ENCODE data around the gene FBXL2. TPM values are rescaled to one million over a fixed set of nuclear protein-coding genes. Genes with fewer than 3 reads are reported as not detected.

Gene FBXL2
- total and polyA plus RNA-seq, 2 of the 8 experiments (the other 6 are each of a cell fraction or from before 2014, with no cell fraction given) = 3.1 to 5.4 TPM

DNA sequence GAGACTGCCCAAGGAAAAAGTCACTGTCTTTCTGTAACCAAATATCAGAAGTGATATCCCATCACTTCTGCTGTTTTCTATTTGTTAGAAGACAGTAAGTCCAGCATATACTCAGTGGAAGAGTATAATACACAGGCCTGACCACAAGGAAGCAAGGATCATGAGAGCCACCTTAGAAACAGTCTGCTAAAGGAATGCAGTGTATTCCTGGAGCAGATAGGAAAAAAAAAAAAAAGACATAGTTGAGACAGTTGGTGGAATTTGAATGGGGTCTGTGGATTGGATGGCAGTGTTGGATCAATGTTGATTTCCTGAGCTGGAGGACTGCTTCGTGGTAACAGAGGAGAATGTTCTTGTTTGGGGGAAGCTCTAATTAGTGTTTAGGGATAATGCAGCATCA, 26.5 kb upstream of the FBXL2 start:
- H2BK15ac ChIP-seq (ENCODE audit: low read length) = no peak overlapping the region
- DNase-seq (ENCODE audit: low read depth in 1 of 2, low spot score in 2 of 2) (no peak), FAIRE-seq (no peak)
- WGBS, 2 experiments (ENCODE audit: extremely low coverage in 1 of 2, insufficient coverage in 1 of 2, insufficient read length in 1 of 2, insufficient replicate concordance in 2 of 2, low coverage in 1 of 2, low lambda C conversion rate in 2 of 2, missing lambda C conversion rate in 1 of 2) = 75% methylated on average over 1 of the region's 1 CpG; no CpG with 5 or more reads in 1 of the 2 experiments
- H2AFZ ChIP-seq (ENCODE audit: low read length) = 0 out of 2 replicates have a peak overlapping the region, but pooled peaks have one; percentile 30
- no peak overlapping the region for H3K23ac ChIP-seq (ENCODE audit: insufficient read length)
- no peak overlapping the region for H3K56ac ChIP-seq (replicated peaks; ENCODE audit: insufficient read length, low read depth, low read length)
- H3K27me3 ChIP-seq (replicated peaks in 1 of 4; ENCODE audit: control insufficient read depth in 3 of 4, extremely low read depth in 1 of 4, insufficient read depth in 3 of 4, low read length in 3 of 4) = no peaks in the 10 kb centered on the region
- H3K18ac ChIP-seq (ENCODE audit: extremely low read depth, low read length) = no peak overlapping the region
- no peak overlapping the region for H3K4ac ChIP-seq (replicated peaks; ENCODE audit: insufficient read length, low read depth, low read length)
- no peak overlapping the region for H4K5ac ChIP-seq (ENCODE audit: insufficient read length, low read depth, low read length)
- no peak overlapping the region for H4K8ac ChIP-seq (ENCODE audit: extremely low read depth, insufficient read depth, low read length)
- no peaks in the 10 kb centered on the region; the same call in 1 of the 2 replicates for H3K23me2 ChIP-seq (ENCODE audit: low read depth, low read length)
- no peaks in the 10 kb centered on the region for H3K9me3 ChIP-seq (ENCODE audit: insufficient read depth in 2 of 2, low read depth in 1 of 2, low read length in 1 of 2)
- H3K4me1 ChIP-seq (replicated peaks in 1 of 4; ENCODE audit: control insufficient read depth in 3 of 4, insufficient read depth in 4 of 4, low read length in 3 of 4) = no peaks in the 10 kb centered on the region
- H2AK5ac ChIP-seq (ENCODE audit: low read depth, low read length) = no peak overlapping the region
- no peak overlapping the region for H3K27ac ChIP-seq (ENCODE audit: low read depth, low read length)
- no peaks in the 10 kb centered on the region for H3K79me2 ChIP-seq (ENCODE audit: control insufficient read depth in 1 of 2, insufficient read depth in 2 of 2, low read length in 2 of 2)
- H3K36me3 ChIP-seq (ENCODE audit: control insufficient read depth in 2 of 4, insufficient read depth in 4 of 4, low read length in 3 of 4) = no peaks in the 10 kb centered on the region
- no peak overlapping the region for H3K4me2 ChIP-seq (ENCODE audit: insufficient read depth in 1 of 2, low read depth in 2 of 2, low read length in 2 of 2)
- no peaks in the 10 kb centered on the region for H4K20me1 ChIP-seq (replicated peaks in 1 of 2; ENCODE audit: control insufficient read depth in 1 of 2, insufficient read depth in 2 of 2, low read length in 2 of 2)
- no peak overlapping the region for H2BK20ac ChIP-seq (ENCODE audit: low read length)
- CTCF ChIA-PET (ENCODE audit: partially characterized antibody) = interaction anchor here (0.6 to 1.8 kb wide), 4 partner anchors 14 to 230 kb away, joined by 3 to 5 read pairs (median 4); no protein-coding TSS in a partner anchor
- H3K79me1 ChIP-seq (ENCODE audit: low read depth, low read length) = no peaks in the 10 kb centered on the region
- H3K14ac ChIP-seq (ENCODE audit: insufficient read length) = no peak overlapping the region
- no peak overlapping the region for H3K4me3 ChIP-seq (ENCODE audit: extremely low read depth in 1 of 4, insufficient read depth in 2 of 4, low read depth in 3 of 4, low read length in 4 of 4)
- POLR2A ChIA-PET (ENCODE audit: partially characterized antibody) = no interaction called here
- H4K91ac ChIP-seq (replicated peaks; ENCODE audit: insufficient read length, low read length) = no peak overlapping the region
- no peak overlapping the region for H2BK120ac ChIP-seq (replicated peaks; ENCODE audit: low read depth, low read length)
- no peak overlapping the region for H2BK12ac ChIP-seq (ENCODE audit: low read depth, low read length)
- H3K9ac ChIP-seq (replicated peaks in 1 of 4; ENCODE audit: extremely low read depth in 1 of 4, low read depth in 3 of 4, low read length in 3 of 4) = no peak overlapping the region
- H2BK5ac ChIP-seq (ENCODE audit: low read depth, low read length) = no peak overlapping the region
- no peak for TF ChIP-seq KDM4A (IDR thresholded peaks at IDR 0.05; ENCODE audit: low read depth, low read length, severe bottlenecking)
- no peak for TF ChIP-seq BRCA1 (IDR thresholded peaks at IDR 0.05; ENCODE audit: low read depth, low read length)
- TF ChIP-seq YY1 (IDR thresholded peaks at IDR 0.05; ENCODE audit: low read depth, low read length) = no peak
- TF ChIP-seq, protein P1, sequence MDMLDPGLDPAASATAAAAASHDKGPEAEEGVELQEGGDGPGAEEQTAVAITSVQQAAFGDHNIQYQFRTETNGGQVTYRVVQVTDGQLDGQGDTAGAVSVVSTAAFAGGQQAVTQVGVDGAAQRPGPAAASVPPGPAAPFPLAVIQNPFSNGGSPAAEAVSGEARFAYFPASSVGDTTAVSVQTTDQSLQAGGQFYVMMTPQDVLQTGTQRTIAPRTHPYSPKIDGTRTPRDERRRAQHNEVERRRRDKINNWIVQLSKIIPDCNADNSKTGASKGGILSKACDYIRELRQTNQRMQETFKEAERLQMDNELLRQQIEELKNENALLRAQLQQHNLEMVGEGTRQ (IDR thresholded peaks at IDR 0.05; ENCODE audit: low read length) = no peak
- no peak for TF ChIP-seq TEAD4 (IDR thresholded peaks at IDR 0.05; ENCODE audit: low read depth, low read length)
- TF ChIP-seq RFX5 (IDR thresholded peaks at IDR 0.05; ENCODE audit: borderline replicate concordance, low read depth, low read length) = no peak
- no peak for TF ChIP-seq POLR2A (IDR thresholded peaks at IDR 0.05; ENCODE audit: control extremely low read depth in 1 of 2, low read depth in 2 of 2, low read length in 2 of 2)
- no peak for TF ChIP-seq FOSL1 (IDR thresholded peaks at IDR 0.05; ENCODE audit: insufficient read depth, low read depth, low read length)
- TF ChIP-seq EGR1 (IDR thresholded peaks at IDR 0.05; ENCODE audit: borderline replicate concordance, low read depth, low read length) = no peak
- TF ChIP-seq BACH1 (IDR thresholded peaks at IDR 0.05; ENCODE audit: low read length) = no peak
- no peak for TF ChIP-seq GTF2F1 (IDR thresholded peaks at IDR 0.05; ENCODE audit: borderline replicate concordance, low read depth, low read length)
- no peak for TF ChIP-seq RAD21 (IDR thresholded peaks at IDR 0.05 in 1 of 2, conservative IDR thresholded peaks at IDR 0.05 in 1 of 2; ENCODE audit: low read depth in 2 of 2, low read length in 2 of 2)
- TF ChIP-seq GABPA (IDR thresholded peaks at IDR 0.05; ENCODE audit: borderline replicate concordance, insufficient read depth, low read length) = no peak
- no peak for TF ChIP-seq CTBP2 (IDR thresholded peaks at IDR 0.05; ENCODE audit: borderline replicate concordance, insufficient read depth, insufficient read length, low read length)

All from H1 (cell line).